ENCODE results near the gene PTTG1IP2.

- no peak for TF ChIP-seq TAF1 (IDR thresholded peaks at IDR 0.05; ENCODE audit: borderline replicate concordance, insufficient read depth, low read length)
- TF ChIP-seq, protein P1, sequence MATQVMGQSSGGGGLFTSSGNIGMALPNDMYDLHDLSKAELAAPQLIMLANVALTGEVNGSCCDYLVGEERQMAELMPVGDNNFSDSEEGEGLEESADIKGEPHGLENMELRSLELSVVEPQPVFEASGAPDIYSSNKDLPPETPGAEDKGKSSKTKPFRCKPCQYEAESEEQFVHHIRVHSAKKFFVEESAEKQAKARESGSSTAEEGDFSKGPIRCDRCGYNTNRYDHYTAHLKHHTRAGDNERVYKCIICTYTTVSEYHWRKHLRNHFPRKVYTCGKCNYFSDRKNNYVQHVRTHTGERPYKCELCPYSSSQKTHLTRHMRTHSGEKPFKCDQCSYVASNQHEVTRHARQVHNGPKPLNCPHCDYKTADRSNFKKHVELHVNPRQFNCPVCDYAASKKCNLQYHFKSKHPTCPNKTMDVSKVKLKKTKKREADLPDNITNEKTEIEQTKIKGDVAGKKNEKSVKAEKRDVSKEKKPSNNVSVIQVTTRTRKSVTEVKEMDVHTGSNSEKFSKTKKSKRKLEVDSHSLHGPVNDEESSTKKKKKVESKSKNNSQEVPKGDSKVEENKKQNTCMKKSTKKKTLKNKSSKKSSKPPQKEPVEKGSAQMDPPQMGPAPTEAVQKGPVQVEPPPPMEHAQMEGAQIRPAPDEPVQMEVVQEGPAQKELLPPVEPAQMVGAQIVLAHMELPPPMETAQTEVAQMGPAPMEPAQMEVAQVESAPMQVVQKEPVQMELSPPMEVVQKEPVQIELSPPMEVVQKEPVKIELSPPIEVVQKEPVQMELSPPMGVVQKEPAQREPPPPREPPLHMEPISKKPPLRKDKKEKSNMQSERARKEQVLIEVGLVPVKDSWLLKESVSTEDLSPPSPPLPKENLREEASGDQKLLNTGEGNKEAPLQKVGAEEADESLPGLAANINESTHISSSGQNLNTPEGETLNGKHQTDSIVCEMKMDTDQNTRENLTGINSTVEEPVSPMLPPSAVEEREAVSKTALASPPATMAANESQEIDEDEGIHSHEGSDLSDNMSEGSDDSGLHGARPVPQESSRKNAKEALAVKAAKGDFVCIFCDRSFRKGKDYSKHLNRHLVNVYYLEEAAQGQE (IDR thresholded peaks at IDR 0.05; ENCODE audit: insufficient read depth in 1 of 2, low read depth in 2 of 2, low read length in 2 of 2): no peak
- TF ChIP-seq POLR2AphosphoS5 (IDR thresholded peaks at IDR 0.05; ENCODE audit: low read depth, low read length): no peak
- TF ChIP-seq SIN3A (IDR thresholded peaks at IDR 0.05; ENCODE audit: borderline replicate concordance, insufficient read depth, low read length): no peak
- TF ChIP-seq FOXP2 (optimal IDR thresholded peaks at IDR 0.05; ENCODE audit: borderline replicate concordance, extremely low read depth, extremely low read length, insufficient read depth): no peak
Measured at GRCh38 chr7:90492250-90492649, 22.8 kb downstream of the PTTG1IP2 start.
